NCI-H69 (cell line): ENCODE data around the gene FBRSL1.
"Not testable (repeated sequence)": the region's sequence is repeated elsewhere in the genome, so short reads cannot be mapped to it uniquely, and the experiment has no call there.

Experiments used
- DNase-seq: peaks from one replicate; lab custom pipeline; 2025; lab: John Stamatoyannopoulos, UW

FBRSL1 gene

DNA sequence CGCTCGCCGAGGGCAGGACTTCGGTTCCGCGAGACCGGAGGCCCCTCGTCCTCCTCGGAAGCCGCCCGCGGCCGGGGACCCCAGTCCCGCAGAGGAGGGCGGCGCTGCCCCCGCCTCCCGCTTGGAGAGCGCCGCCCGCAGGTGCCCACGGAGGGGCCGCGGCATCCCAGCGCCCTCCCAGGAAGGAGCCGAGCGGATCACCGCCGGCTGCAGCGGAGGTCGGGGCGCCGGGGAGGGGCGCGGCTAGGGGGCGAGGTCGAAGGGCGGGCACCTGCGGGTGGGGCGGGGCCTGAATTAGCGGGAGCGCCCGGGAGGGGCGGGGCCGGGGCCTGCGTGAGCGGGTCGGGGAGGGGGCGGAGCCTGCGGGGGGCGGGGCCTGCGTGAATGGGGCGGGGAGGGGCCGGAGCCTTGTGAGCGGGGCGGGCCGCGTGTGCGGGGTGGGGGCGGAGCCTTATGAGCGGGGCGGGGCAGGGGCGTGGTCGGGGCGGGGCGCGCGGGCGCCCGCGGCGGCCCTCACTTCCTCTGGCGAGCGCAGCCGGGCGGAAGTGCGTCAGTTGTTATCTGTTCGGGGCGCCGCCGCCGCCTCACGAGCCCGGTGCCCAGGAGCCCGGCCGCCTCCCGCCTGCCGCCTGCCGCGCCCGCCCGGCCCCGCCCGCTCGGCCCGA is at the start of gene FBRSL1:
Gene FBRSL1, plus strand, starts transcription at position 550 of the 665 bp plus-strand sequence.
- peak; percentile 98 for DNase-seq

DNA sequence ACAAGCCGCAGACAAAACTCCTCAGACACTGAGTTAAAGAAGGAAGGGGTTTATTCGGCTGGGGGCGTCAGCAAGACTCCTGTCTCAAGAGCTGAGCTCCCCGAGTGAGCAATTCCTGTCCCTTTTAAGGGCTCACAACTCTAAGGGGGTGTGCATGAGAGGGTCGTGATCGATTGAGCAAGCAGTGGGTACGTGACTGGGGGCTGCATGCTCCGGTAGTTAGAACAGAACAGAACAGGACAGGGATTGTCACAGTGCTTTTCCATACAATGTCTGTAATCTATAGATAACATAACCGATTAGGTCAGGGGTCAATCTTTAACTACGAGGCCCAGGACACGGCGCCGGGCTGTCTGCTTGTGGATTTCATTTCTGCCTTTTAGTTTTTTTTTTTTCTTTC is 49.5 kb upstream of the FBRSL1 start:
- DNase-seq = not testable (repeated sequence)

DNA sequence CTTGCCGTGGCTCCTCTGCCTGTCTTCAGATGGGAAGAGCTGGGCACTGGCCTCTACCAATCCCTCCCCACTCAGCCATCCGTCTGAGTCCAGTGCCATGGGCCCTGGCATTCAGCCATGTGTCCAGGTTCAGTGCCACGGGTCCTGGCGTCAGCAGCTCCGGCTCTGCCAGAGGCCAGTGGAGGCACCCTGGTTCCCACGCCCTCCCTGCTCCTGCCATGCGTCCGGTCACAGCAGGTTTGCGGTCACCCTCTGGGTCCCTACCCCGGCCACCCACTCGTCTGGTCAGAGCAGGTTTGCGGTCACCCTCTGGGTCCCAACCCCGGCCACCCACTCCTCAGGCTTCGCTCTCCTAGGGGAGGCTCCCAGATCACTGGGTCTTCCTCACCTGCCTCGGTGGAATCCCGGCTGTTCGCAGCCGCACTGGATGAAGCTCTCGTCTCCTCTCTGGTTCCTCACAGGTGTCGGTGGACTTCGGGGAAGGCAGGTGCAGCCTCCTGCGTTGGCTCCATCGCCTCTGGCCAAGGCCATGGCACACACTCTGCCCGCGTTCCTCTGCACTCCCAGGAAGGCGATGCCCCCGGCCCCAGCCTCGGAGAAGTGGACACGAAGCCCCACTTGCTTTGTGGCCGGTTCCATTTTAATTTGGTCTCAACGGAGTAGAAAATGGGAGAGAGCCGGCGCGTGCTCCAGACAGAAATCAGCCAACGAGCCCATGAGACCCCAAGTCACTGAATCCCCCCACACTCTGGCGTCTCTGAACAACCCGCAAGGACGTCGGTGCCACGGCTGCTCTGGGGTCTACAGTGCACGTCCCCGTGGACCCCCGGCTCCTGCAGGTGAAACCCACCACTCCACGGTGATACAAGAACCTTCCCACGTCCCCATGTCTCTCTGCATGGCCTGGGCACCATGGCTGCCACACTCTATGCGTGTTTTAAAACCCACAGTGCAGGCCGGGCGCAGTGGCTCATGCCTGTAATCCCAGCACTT is 47.8 kb upstream of the FBRSL1 start:
- no peak for DNase-seq

DNA sequence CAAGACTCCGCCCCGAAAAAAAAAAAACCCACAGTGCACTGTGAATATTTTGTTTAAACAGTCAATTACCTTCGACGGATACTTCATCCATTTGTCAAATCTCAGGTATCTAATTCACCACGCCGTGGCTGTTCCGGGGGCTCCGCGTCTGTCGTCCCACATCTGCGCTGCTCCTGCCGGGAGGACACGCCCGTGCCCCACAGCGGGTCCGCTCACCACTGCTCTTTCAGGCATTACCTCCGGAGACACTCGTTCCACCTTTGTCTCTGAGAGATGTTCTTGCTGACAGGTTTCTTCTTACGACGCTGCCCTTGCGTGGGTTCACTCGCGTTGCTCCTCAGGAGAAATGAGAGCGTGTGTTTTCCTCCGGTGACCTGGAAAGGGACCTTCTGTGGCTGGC is 46.9 kb upstream of the FBRSL1 start:
- no peak for DNase-seq

DNA sequence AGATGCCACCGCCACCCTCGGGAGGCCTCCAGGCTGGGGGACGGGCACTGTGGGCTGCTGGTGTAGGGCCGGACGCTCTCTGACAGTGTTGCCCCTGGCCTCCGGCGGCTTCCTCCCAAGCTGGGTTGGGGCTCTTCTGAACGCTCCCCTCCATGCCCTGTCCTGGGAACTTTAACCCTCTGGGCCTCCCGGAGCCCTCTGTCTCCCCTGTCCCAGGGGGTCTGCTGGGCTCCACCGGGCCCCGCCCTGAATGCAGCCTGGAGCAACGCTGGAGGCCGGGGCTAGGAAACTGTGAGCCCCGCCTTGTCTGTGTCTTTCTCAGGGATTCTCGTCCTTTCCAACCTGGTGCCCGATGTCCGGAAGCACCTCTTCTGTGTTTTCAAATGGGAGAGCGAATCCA is 45.7 kb upstream of the FBRSL1 start:
- DNase-seq = no peak

DNA sequence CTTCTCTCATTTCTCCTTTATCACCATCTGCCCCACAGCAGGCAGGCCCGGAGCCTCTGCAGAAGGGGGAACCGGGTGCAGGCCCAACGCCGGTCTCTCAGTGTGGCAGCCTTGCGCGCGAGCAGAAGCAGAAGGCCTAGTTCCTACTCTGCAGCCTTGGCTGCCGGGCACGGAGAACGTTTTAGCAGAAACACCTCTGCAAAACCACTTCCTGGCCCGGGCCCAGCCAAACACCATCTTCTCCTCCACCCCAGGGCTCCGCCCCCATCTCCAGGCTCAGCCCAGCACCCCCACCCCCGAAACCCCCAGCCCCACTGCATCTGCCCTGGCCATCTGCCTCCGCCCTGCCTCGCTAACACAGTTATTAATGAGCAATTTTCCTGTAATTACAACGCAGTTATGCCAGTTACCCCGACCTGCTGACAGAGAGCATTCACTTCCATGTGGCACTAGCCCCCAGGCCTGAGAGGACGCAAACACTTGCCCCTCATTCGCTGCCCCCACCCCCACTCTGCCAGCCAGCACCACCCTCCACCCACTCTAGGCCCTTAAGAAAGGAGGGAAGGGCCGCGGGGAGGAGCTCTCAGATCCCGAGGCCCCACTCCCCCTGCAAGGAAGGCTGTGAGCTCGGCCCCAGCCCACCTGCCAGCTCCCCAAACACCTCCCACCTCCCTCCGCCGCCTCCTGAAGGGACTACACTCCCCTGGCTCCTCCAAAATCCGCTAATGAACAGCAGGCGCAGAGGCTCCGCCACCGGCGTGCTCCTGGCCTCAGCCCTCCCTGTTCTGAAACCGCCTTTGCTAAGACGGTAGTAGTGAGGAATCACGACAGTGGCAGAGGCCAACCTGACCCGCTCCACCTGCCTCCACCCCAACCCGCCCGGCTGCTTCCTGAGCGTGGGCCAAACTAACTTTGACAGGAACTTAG is 44.7 kb upstream of the FBRSL1 start:
- peak; percentile 95 for DNase-seq

DNA sequence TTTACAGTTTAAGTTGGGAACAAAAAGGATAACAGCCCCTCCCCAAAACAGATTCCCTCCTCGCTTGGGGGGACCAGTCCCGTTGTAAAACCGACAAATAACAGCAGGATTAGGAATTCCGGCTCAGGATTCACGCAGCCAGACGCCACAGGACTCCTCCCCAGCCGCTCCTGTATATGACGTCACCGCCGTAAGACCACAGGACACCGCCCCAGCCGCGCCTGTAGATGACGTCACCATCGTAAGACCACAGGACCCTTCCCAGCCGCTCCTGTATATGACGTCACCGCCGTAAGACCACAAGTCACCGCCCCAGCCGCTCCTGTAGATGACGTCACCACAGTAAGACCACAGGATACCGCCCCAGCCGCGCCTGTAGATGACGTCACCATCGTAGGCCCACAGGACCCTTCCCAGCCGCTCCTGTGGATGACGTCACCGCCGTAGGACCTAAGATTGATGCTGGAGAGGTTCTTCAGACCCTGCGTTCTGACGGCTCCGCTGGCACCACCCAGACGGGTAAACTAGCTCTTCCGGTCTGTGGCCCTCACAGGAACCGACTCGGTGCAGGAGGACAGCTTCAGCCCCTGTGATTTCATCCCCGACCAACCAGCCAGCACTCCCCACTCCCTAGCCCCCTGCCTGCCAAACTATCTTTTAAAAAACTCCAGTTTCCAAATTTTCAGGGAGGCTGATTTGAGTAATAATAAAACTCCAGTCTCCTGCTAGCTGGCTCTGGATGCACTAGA is 43.9 kb upstream of the FBRSL1 start:
- DNase-seq = peak; percentile 97

DNA sequence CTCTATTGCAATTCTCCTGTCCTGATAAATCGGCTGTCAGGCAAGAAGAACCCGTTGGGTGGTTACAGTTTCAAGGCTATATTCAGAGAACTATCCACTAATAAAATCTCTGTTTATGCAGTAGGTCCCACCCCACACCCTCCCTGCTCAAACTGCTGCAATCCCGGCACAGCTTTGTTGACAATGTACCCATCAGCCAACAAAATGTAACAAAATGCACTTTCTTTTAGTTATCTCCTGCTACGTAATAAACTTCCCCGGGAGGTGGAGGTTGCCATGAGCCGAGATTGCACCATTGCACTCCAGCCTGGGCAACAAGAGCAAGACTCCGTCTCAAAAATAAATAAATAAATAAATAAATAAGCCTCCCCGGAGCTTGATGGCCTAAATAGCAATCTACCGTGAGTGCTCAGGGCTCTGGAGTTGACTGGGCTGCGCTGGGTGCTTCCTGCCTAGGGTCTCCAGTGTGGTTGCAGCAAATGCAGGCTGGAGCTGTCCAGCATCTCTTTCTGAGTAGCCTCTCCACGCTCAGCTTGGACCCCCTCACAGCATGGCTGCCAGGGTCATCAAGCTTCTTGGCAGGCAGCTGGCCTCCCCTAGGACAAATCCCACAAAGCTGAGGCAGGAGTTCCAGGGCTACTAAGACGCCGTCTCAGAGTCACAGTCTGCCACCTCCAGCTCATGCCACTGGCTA is 43.2 kb upstream of the FBRSL1 start:
- DNase-seq = no peak

DNA sequence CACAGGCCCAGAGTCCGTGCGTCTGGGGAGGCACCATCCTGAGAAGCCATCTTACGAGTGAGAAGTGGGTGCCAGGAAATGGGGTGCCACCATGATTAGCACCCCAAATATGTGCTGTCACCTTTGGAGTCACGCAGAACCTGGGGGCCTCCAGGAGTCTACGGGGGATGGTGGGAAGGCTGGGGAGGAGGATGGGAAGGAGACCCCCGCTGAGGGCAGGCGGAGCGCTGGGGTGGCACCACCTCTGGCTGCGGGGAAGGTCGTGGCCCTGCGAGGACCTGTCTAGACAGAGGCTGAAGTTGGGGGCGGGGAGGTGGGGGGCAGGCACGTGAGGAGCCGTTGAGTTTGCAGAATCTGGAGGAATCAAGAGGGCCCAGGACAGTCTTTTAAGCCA is 42.6 kb upstream of the FBRSL1 start:
- DNase-seq = no peak

DNA sequence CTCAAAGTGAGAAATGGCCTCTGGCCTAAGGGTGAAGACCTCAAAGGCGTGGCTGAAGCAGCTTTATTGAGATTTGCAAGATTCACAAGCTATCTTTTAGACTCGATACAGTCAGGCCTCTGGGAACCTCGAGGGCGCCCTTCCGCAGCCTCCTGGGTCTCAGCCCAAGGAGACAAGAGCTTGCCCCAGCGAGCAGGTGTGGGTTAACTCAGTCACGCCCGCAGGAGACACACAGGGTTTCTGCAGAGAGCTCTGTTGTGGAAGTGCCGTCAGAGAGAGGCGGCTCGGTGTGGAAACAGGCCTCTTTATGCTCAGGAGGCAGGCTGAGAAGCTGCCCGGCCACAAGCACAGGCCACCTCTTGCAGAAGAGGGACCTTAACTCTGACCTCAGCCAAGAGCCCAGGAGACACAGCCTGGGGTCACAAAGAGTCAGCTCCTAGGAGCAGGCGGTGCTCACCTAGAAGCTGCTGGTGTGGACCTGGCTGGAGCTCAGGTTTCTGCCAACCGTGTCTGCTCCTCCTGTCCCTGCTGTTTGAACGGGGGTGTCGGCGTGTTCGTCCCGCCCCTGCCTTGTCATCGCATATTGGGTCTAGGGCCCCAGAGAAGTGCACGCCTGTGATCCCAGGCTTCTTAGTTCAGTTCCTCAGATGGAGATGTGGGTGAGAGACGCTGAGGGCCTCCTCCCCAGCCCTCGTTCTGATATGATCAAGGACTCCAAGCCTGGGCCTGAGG is 42.1 kb upstream of the FBRSL1 start:
- DNase-seq = no peak

DNA sequence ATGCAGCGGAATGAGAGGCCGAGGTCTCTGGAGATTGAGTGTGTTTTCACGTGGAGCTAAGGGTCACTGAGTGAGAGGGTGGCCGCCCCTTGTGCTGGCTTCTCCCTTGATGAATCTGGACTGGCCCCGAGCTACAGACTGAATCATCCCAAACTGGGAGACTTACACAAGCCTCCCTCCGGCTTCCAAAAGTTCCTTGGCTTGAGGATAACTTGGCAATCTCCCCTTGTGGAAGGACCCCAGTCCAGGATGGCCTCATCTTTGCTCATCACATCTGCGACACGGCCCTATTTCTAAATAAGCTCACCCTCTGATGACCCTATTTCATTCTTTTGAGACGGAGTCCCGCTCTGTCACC is 41.5 kb upstream of the FBRSL1 start:
- no peak for DNase-seq

DNA sequence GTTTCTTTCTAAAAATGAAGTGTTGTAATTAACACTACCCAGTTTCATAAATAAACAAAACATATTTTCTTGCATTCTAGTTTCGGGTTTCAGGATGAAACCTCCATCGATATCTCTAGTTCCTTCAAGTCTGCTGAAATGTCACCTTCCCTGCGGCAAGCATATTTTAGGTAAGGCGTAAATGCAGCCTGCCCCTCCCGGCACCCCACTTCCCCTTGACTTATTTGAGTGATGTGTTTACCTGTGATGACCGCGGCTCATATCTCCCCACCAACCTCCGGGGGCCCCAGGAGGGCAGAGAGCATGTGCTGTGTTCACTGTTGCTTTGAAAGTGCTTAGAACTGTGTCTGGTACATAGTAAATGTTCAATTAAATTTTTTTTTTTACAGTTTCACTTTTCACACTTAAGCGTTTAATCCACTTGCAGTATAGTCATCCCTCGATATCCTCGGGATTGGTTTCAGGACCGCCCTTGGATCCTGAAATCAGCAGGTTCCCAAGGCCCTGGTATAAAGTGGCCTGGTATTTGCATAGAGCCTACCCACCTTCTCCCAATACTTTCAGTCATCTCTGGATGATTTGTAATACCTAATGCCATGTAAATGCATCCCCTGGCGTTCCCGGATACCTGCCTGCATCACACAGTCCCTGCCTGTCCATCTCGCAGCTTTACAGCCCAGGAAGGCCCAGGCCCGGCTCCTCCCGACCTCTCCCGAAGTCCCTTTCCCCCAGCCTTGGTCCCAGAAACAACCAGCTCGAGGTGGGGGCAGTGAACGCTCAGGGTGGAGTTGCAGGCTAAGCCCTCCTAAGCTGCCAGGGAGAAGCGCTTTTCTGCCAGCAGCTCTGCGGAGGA is 40.2 kb upstream of the FBRSL1 start:
- no peak for DNase-seq

DNA sequence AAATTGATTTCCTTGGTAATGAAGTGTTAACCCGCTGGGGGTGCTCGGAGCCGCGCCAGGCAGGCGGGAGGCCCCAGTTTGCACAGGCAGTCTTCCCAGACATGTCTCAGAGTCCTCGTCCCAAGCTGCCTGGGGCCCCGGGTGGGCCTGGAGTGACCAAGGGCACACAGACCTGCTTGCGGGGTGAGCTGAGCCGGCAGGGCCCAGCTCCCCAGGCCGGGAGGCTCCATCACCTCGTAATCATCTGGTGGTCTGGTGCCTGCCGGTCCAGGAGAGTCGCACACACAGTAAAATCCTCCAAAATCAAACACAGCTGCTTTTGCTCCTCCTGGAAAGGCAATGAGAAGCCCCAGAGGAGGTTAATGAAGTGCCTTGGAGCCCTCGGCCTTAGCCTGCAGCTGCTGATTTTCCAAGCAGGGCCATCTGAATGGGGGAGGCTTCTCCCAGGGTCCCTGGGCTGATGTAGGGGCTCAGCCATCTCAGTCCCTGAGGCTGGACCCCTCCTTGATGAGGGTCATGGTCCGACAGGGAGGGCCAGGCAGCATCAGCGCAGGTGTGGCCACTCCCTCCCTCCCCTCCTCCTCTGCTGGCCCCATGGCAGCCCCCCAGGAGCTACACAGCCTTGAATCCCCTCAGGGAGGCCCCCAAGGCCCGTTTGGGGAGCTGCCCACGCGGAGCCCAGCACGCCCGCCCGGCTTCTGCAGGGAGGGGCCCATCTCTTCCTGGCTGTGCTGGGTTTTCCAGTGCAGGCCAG is 39.4 kb upstream of the FBRSL1 start:
- no peak for DNase-seq

DNA sequence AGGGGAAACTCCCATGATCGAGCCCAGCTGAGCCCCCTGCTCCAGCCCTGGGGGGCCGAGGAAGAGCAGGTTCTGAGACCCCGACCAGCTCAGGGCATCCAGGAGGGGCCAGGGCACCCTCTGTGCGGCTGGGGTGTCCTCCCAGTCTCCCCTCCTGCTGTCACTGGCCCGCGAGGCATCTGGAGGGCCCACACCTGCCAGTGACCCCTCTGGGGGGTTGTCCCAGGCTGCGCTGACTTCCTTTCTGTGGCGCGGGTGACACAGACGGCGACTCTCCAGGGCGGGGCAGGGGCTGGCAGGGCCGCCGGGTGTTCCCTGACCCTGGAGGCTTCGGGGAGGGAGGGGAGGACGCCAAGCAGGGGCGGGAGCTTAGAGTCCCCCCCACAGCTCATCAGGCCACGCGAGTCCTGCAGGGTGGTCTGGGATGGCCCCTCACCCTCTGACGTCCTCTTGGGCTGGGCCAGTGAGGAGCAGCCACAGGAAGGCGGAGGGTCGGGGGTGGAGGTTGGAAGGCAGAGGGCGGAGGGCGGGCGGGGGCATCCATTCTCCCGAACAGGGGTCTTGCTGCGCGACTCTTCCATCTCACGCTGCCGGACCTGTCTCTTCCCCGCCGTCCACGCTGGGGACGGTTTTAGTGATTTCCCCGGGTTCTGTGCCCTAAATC is 38.6 kb upstream of the FBRSL1 start:
- no peak for DNase-seq

DNA sequence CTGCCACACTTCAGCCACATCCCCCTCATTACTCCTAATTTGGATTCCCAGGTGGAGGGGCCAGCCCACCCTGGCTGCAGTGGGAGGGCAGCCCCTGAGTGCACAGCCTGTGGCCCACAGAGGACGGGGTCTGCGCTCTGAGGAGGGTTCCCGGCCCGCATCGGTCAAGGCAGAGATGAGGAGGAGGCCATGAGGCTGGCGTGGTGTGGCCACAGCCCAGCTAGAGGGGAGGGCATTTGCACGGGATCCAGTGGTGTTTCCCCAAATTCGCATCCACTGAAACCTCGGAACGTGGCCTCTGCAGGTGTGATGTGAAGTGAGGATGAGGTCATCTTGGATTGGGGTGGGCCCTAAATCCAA is 38.1 kb upstream of the FBRSL1 start:
- no peak for DNase-seq

DNA sequence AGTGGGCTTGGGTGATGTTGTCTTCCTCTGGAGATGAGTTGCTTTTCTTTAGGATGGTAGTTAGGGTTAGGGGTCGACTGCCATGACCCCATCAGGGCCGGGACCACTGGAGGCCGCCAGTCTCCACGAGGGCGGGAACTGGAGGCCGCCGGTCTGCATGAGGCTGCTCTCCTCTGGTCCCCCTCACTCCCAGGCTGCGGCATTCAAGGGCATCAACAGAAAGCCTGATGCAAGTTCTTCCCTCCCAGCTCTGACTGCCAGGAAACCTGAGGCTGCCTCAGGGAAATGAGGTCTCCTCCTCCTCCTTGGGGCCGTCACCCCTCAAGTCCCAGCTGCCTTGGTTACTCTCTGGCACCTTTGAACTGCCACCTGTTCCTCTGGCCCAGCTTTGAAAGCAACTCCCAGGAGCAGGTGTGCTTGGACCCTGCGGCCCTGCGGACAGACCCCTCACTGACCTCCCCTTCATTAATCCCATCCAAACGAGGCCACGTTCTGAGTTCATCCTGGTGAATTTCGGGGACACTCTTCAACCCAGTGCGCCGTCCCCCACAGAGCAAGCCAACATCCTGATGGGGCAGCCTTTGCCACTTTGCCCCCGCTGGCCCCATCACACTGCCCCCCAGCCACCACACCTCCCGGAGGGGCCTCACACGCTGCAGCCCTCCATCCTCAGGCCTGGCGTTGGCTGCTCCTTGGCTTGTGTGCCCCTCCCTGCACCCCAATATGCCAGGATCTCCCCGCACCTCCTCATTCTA is 37.2 kb upstream of the FBRSL1 start:
- DNase-seq = no peak
